ENCODE measurements around the gene MGLL.

MGLL gene

GRCh38 chr3:127833281-127834032, 11.1 kb upstream of the MGLL start:
- DNase-seq: no peak

- peak; percentile 47 for DNase-seq
Observed at GRCh38 chr3:127831723-127832172, 9.4 kb upstream of the MGLL start.

GRCh38 chr3:127829537-127829936, 7.2 kb upstream of the MGLL start:
- no peak for DNase-seq

GRCh38 chr3:127827808-127828207, 5.5 kb upstream of the MGLL start:
- DNase-seq: no peak

- DNase-seq: no peak
Observed at GRCh38 chr3:127825756-127826155, 3.4 kb upstream of the MGLL start.

- DNase-seq: no peak
Observed at GRCh38 chr3:127824151-127824825, 2.0 kb upstream of the MGLL start.

GRCh38 chr3:127823426-127823857, 1.1 kb upstream of the MGLL start:
- DNase-seq: no peak

- DNase-seq: peak; percentile 10
Observed at GRCh38 chr3:127822682-127823425, 539 bp upstream of the MGLL start.

GRCh38 chr3:127821394-127821793, 921 bp downstream of the MGLL start:
- peak; percentile 13 for DNase-seq

- DNase-seq: no peak
Observed at GRCh38 chr3:127820826-127821313, 1.4 kb downstream of the MGLL start.

GRCh38 chr3:127820221-127820825, 2.0 kb downstream of the MGLL start:
- DNase-seq: no peak

- DNase-seq: no peak
Observed at GRCh38 chr3:127819656-127820055, 2.7 kb downstream of the MGLL start.

- no peak for DNase-seq
Observed at GRCh38 chr3:127819086-127819485, 3.2 kb downstream of the MGLL start.

- no peak for DNase-seq
Observed at GRCh38 chr3:127817406-127817841, 4.9 kb downstream of the MGLL start.

GRCh38 chr3:127816783-127817405, 5.4 kb downstream of the MGLL start:
- DNase-seq: no peak

- no peak for DNase-seq
Observed at GRCh38 chr3:127815641-127816605, 6.4 kb downstream of the MGLL start.

GRCh38 chr3:127815001-127815400, 7.3 kb downstream of the MGLL start:
- no peak for DNase-seq

- no peak for DNase-seq
Observed at GRCh38 chr3:127814325-127814781, 8.0 kb downstream of the MGLL start.

- no peak for DNase-seq
Observed at GRCh38 chr3:127812151-127812550, 10.2 kb downstream of the MGLL start.

- no peak for DNase-seq
Observed at GRCh38 chr3:127811717-127812116, 10.6 kb downstream of the MGLL start.

GRCh38 chr3:127809611-127810010, 12.7 kb downstream of the MGLL start:
- DNase-seq: no peak
